SK-N-SH (cell line): ENCODE measurements around the gene CHST15. TPM values are rescaled to one million over a fixed set of nuclear protein-coding genes. Genes with fewer than 3 reads are reported as not detected.

Source experiments
- CTCF ChIA-PET: fragments of 300-600, 350-600 bp; formaldehyde crosslinking; extraction: SDS; loops from one replicate; lab custom pipeline; 2021; lab: Yijun Ruan, JAX
- POLR2A ChIA-PET: fragments of 350-600 bp; sonication (Branson Sonifier 250); formaldehyde crosslinking; extraction: SDS; loops from one replicate; lab custom pipeline; 2020; ENCODE audit warnings: antibody characterized with exemption, inconsistent platforms; lab: Yijun Ruan, JAX
- DNase-seq: peaks from one replicate; pipeline ENCODE4 v3.0.0; 2012
- H2AFZ ChIP-seq: fragments of 200-600 bp; sonication (generic); 2 replicates; pipeline ENCODE4 v1.8.1; 2016; ENCODE audit warnings: antibody characterized with exemption, mild to moderate bottlenecking, low read depth
- H3F3A ChIP-seq: fragments of 200-600 bp; sonication (generic); replicated peaks from 2 replicates; pipeline ENCODE3; 2016; ENCODE audit warnings: antibody characterized with exemption, mild to moderate bottlenecking; ENCODE audit not compliant: insufficient read depth
- H3K27ac ChIP-seq, 2 experiments: fragments of 200-500 bp in 1 of 2; fragments of 200-600 bp in 1 of 2; sonication (Bioruptor generic) in 1 of 2; sonication (generic), shearing (Covaris generic) in 1 of 2; 2 replicates each; pipeline versions ENCODE4 v1.5.1 to v1.6.1; 2014 to 2016; ENCODE audit warnings: low read depth in 2 of 2, inconsistent platforms in 1 of 2, low read length in 1 of 2, mild to moderate bottlenecking in 1 of 2, mixed read lengths in 1 of 2
- H3K27me3 ChIP-seq: fragments of 200-600 bp; sonication (generic), shearing (Covaris generic); 2 replicates; pipeline ENCODE4 v1.6.1; 2016; ENCODE audit warnings: mixed run types; ENCODE audit not compliant: insufficient read depth
- H3K36me3 ChIP-seq, 2 experiments: fragments of 200-500 bp in 1 of 2; fragments of 200-600 bp in 1 of 2; sonication (Bioruptor generic) in 1 of 2; sonication (generic) in 1 of 2; replicated peaks in 1 of 2; 2 replicates each; pipeline versions ENCODE3 to v1.5.1; 2014 to 2016; ENCODE audit warnings: low read length in 1 of 2, mild to moderate bottlenecking in 1 of 2; ENCODE audit not compliant: insufficient read depth in 2 of 2, control insufficient read depth in 1 of 2
- H3K4me1 ChIP-seq, 2 experiments: fragments of 200-500 bp in 1 of 2; fragments of 200-600 bp in 1 of 2; sonication (Bioruptor generic) in 1 of 2; sonication (generic), shearing (Covaris generic) in 1 of 2; 2 replicates each; pipeline versions ENCODE4 v1.5.1 to v1.6.1; 2014 to 2016; ENCODE audit warnings: low read depth in 1 of 2, low read length in 1 of 2, mixed run types in 1 of 2; ENCODE audit not compliant: insufficient read depth in 2 of 2, control insufficient read depth in 1 of 2
- H3K4me2 ChIP-seq: fragments of 200-600 bp; sonication (generic), shearing (Covaris generic); 2 replicates; pipeline ENCODE4 v1.6.1; 2017; ENCODE audit warnings: mixed run types
- H3K4me3 ChIP-seq, 2 experiments: fragments of 200-500 bp in 1 of 2; fragments of 200-600 bp in 1 of 2; sonication (Bioruptor generic) in 1 of 2; sonication (generic), shearing (Covaris generic) in 1 of 2; 2 replicates each; pipeline versions ENCODE4 v1.5.1 to v1.8.1; 2014 to 2016; ENCODE audit warnings: low read depth in 2 of 2, inconsistent platforms in 1 of 2, low read length in 1 of 2, mild to moderate bottlenecking in 1 of 2, mixed read lengths in 1 of 2, moderate library complexity in 1 of 2
- H3K79me2 ChIP-seq: fragments of 200-600 bp; sonication (generic); 2 replicates; pipeline ENCODE4 v1.8.1; 2017; ENCODE audit warnings: mild to moderate bottlenecking; ENCODE audit not compliant: insufficient read depth
- H3K9ac ChIP-seq: fragments of 200-600 bp; sonication (generic); 2 replicates; pipeline ENCODE4 v1.6.1; 2017; ENCODE audit warnings: mixed run types
- H3K9me2 ChIP-seq: fragments of 200-600 bp; sonication (generic); 2 replicates; pipeline ENCODE4 v1.6.1; 2017; ENCODE audit warnings: mixed run types
- H3K9me3 ChIP-seq: fragments of 200-600 bp; sonication (generic); 2 replicates; pipeline ENCODE4 v1.6.1; 2017; ENCODE audit warnings: mixed run types, mild to moderate bottlenecking, moderate library complexity
- H4K20me1 ChIP-seq: fragments of 200-600 bp; sonication (generic); 2 replicates; pipeline ENCODE4 v1.6.1; 2017; ENCODE audit warnings: mild to moderate bottlenecking, mixed run types; ENCODE audit not compliant: insufficient read depth
- FOSL2 ChIP-seq: IDR thresholded peaks from 2 replicates; pipeline ENCODE4 v1.4.0; 2012; ENCODE audit warnings: low read depth, mild to moderate bottlenecking, moderate library complexity, borderline replicate concordance
- FOXJ3 ChIP-seq: sonication (generic); formaldehyde crosslinking; IDR thresholded peaks from 2 replicates; pipeline ENCODE4 v1.5.1; 2020; ENCODE audit warnings: mild to moderate bottlenecking, missing genetic modification reagents
- GABPA ChIP-seq: IDR thresholded peaks from 2 replicates; pipeline ENCODE4 v1.4.0; 2012; ENCODE audit warnings: low read depth, mild to moderate bottlenecking
- JUND ChIP-seq: IDR thresholded peaks from 2 replicates; pipeline ENCODE4 v1.4.0; 2012
- MEF2A ChIP-seq: IDR thresholded peaks from 2 replicates; pipeline ENCODE4 v1.4.0; 2012; ENCODE audit warnings: low read depth, borderline replicate concordance
- MXI1 ChIP-seq: IDR thresholded peaks from 2 replicates; pipeline ENCODE4 v1.6.1; 2012; ENCODE audit warnings: mild to moderate bottlenecking, low read depth, low read length, improper control_type of control experiment
- NFIC ChIP-seq: IDR thresholded peaks from 2 replicates; pipeline ENCODE4 v1.4.0; 2012; ENCODE audit warnings: borderline replicate concordance
- RAD21 ChIP-seq: IDR thresholded peaks from 2 replicates; pipeline ENCODE4 v1.6.1; 2012; ENCODE audit warnings: mild to moderate bottlenecking, low read length
- RCOR1 ChIP-seq: fragments of 150-350 bp; IDR thresholded peaks from 2 replicates; pipeline ENCODE4 v1.6.1; 2017; ENCODE audit warnings: antibody characterized with exemption, low read length
- SMC3 ChIP-seq: IDR thresholded peaks from 2 replicates; pipeline ENCODE4 v1.6.1; 2012; ENCODE audit warnings: low read depth, low read length, improper control_type of control experiment
- TCF12 ChIP-seq: IDR thresholded peaks from 2 replicates; pipeline ENCODE4 v1.4.0; 2012
- YY1 ChIP-seq: IDR thresholded peaks from 2 replicates; pipeline ENCODE4 v1.4.0; 2012; ENCODE audit warnings: low read depth, mild to moderate bottlenecking
- WGBS: methylation state at CpG from one replicate; pipeline ENCODE4 v1.1.6; 2017; ENCODE audit warnings: low lambda C conversion rate; 5-methylcytosine and 5-hydroxymethylcytosine counted together
- polyA plus RNA-seq, 3 experiments: library from polyadenylated mRNA; depleted of rRNA; stranded (reverse); fragments of >200 nt; gene quantifications; 2 replicates each; pipeline ENCODE4 v1.2.3, GENCODE V29; 2012
- TF ChIP-seq, protein P1 (sequence below): IDR thresholded peaks from 2 replicates; pipeline ENCODE4 v1.6.1; 2012; ENCODE audit warnings: mild to moderate bottlenecking, low read depth, low read length, moderate library complexity

Gene CHST15
- polyA plus RNA-seq, 1 of the 3 experiments (the other 2 are of a cell fraction) = 0.02 TPM

DNA sequence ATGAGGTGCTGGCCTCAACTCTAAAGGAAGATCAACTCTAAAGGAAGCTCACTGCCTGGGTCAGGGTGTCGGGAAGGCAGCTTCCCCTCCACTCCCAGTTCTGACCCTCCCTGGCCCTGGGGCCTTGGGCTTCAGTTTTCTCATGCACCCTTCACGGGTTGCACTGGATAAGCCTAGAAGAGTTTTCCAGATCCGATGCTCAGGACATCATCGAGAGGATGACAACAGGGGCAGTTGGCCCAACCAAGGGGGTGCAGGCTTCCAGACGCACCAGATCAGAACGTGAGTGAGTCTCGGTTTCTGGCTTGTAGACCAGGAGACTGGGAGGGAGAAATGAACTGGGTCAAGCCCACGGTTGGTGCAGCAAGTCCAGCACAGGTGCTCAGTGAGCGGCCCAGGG lies 34.2 kb upstream of the CHST15 start:
- no peaks in the 10 kb centered on the region for H3K27me3 ChIP-seq
- 54% methylated on average over 7 of the region's 9 CpGs for WGBS
- H3K9ac ChIP-seq = no peak overlapping the region
- ChIA-PET POLR2A (no interaction called here), CTCF (interaction anchor here (1.2 to 2.5 kb wide), 3 partner anchors 9 to 132 kb away, joined by 3 to 9 read pairs (median 4); no protein-coding TSS in a partner anchor)
- no peaks in the 10 kb centered on the region for H3K36me3 ChIP-seq
- no peaks in the 10 kb centered on the region for H3K9me3 ChIP-seq
- TF ChIP-seq RAD21 (no peak), NFIC (no peak), MXI1 (no peak), FOXJ3 (CRISPR knock-in tag) (no peak), YY1 (no peak), SMC3 (no peak), GABPA (no peak), TCF12 (no peak)
- TF ChIP-seq, all 33 proteins: peak for 0
- no peaks in the 10 kb centered on the region for H3K4me1 ChIP-seq
- no peaks in the 10 kb centered on the region for H3K9me2 ChIP-seq
- H2AFZ ChIP-seq = no peak overlapping the region
- H4K20me1 ChIP-seq = no peaks in the 10 kb centered on the region
- H3K79me2 ChIP-seq = no peaks in the 10 kb centered on the region
- no peak overlapping the region for H3K4me3 ChIP-seq
- H3F3A ChIP-seq = no peaks in the 10 kb centered on the region
- H3K4me2 ChIP-seq = no peak overlapping the region
- no peak for DNase-seq
- no peak overlapping the region for H3K27ac ChIP-seq

DNA sequence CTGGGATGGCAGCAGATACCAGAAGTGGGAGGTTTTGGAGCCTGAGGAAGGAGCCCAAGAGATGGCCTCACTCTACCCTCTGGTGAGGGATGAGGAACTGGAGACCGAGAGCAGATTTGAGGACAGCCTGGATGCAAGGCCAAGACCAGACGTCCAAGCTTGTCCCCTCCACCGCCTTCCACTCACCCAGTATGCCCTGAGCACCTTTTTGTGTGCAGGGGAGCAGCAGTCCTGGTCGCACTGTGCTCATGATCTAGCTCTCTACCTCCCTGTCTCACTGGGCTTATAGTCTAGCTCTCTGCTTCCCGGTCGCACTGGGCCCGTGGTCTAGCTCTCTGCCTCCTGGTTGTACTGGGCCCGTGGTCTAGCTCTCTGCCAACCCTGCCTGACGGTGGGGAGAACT lies 33.6 kb upstream of the CHST15 start:
- Histone ChIP-seq H3K9me3 (no peaks in the 10 kb centered on the region), H3F3A (no peaks in the 10 kb centered on the region), H3K27me3 (no peaks in the 10 kb centered on the region), H4K20me1 (no peaks in the 10 kb centered on the region), H3K4me2 (no peak overlapping the region), H3K9me2 (no peaks in the 10 kb centered on the region), H3K4me3 (no peak overlapping the region), H3K9ac (no peak overlapping the region), H2AFZ (no peak overlapping the region), H3K4me1 (no peaks in the 10 kb centered on the region), H3K79me2 (no peaks in the 10 kb centered on the region), H3K27ac (no peak overlapping the region), H3K36me3 (no peaks in the 10 kb centered on the region)
- 52% methylated on average over 9 of the region's 9 CpGs for WGBS
- CTCF ChIA-PET = interaction anchor here (1.2 to 2.5 kb wide), 5 partner anchors 9 to 132 kb away, joined by 3 to 9 read pairs (median 5); no protein-coding TSS in a partner anchor
- POLR2A ChIA-PET = no interaction called here
- TF ChIP-seq SMC3 (no peak), GABPA (no peak), FOSL2 (no peak), RCOR1 (no peak), MEF2A (no peak), YY1 (no peak), RAD21 (no peak), JUND (no peak), NFIC (no peak)
- DNase-seq = no peak

DNA sequence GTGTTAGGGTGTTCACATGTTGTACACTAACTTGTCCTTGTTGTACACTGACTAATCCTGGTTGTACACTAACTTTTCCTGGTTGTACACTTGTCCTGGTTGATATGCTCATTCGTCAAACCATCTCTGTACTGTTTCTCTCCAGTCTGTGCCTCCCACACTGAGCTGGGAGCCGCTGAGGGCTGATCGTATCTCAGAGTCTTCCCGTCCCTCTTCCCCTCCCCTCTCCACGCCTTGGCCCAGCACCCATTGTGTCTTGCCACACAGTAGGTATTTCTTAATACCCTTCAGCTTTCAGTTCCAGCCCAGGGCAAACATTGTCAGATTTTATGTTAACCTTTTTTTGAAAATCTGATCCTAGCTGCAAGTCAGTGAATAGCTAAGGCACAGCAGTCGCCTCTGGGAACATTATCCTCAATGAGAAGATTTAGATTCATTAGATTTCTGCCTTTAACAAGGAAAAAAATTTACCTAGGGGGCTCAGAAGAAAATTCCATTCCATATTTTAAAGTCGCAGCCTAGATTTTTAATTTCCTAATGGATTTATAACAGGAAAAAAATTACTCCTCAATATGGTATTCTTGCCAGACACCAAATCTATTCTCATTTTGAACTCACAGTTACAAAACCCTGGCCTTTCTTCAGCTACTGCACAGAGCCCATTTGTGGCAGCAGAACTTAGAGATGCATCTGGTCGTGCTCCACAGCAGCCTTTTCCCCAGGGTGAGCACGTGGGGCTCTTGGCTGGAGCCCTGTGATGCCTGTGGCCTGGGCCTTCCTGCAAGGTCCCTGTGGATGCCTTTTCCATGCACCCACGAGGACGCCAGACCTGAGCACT lies 33.0 kb upstream of the CHST15 start:
- Histone ChIP-seq H3K27me3 (no peaks in the 10 kb centered on the region), H3K36me3 (no peaks in the 10 kb centered on the region), H3K27ac (no peak overlapping the region), H3K4me2 (no peak overlapping the region), H3K4me1 (no peaks in the 10 kb centered on the region), H3K9ac (no peak overlapping the region), H4K20me1 (no peaks in the 10 kb centered on the region), H3K9me3 (no peaks in the 10 kb centered on the region), H3F3A (no peaks in the 10 kb centered on the region), H3K79me2 (no peaks in the 10 kb centered on the region), H3K9me2 (no peaks in the 10 kb centered on the region), H3K4me3 (no peak overlapping the region), H2AFZ (no peak overlapping the region)
- ChIA-PET POLR2A (no interaction called here), CTCF (interaction anchor here (0.6 to 2.5 kb wide), 12 partner anchors 9 to 263 kb away, joined by 3 to 9 read pairs (median 4); no protein-coding TSS in a partner anchor)
- TF ChIP-seq, protein P1, sequence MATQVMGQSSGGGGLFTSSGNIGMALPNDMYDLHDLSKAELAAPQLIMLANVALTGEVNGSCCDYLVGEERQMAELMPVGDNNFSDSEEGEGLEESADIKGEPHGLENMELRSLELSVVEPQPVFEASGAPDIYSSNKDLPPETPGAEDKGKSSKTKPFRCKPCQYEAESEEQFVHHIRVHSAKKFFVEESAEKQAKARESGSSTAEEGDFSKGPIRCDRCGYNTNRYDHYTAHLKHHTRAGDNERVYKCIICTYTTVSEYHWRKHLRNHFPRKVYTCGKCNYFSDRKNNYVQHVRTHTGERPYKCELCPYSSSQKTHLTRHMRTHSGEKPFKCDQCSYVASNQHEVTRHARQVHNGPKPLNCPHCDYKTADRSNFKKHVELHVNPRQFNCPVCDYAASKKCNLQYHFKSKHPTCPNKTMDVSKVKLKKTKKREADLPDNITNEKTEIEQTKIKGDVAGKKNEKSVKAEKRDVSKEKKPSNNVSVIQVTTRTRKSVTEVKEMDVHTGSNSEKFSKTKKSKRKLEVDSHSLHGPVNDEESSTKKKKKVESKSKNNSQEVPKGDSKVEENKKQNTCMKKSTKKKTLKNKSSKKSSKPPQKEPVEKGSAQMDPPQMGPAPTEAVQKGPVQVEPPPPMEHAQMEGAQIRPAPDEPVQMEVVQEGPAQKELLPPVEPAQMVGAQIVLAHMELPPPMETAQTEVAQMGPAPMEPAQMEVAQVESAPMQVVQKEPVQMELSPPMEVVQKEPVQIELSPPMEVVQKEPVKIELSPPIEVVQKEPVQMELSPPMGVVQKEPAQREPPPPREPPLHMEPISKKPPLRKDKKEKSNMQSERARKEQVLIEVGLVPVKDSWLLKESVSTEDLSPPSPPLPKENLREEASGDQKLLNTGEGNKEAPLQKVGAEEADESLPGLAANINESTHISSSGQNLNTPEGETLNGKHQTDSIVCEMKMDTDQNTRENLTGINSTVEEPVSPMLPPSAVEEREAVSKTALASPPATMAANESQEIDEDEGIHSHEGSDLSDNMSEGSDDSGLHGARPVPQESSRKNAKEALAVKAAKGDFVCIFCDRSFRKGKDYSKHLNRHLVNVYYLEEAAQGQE = no peak
- 45% methylated on average over 11 of the region's 11 CpGs for WGBS
- no peak for DNase-seq
